NCI-H2196 treated with DMSO at 0.1 percent for 48 hours (cell line): ENCODE measurements around the gene DCC.

Experiments
- DNase-seq: peaks from one replicate; lab custom pipeline; 2025; ENCODE audit not compliant: unreplicated experiment; lab: John Stamatoyannopoulos, UW

The DCC gene

DNA sequence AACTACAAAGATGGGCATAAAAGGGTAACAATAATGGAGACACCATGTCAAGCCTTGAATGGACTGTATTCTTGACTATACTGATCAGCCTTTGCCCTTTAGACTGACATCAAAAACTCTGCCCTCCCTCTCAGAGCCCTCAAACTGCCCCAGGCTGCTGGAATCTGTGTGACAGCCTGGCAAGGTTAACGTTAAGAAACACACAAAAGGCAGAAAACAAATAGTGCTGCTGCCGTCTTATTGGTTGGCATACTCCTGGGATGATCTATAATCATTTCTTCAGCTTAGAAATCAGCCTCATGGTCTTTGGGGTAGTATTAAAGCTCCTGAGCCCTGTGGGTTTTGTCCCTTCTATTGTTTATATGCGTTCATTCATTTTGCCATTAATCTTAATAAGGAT, 338.0 kb downstream of the DCC start:
- no peak for DNase-seq

DNA sequence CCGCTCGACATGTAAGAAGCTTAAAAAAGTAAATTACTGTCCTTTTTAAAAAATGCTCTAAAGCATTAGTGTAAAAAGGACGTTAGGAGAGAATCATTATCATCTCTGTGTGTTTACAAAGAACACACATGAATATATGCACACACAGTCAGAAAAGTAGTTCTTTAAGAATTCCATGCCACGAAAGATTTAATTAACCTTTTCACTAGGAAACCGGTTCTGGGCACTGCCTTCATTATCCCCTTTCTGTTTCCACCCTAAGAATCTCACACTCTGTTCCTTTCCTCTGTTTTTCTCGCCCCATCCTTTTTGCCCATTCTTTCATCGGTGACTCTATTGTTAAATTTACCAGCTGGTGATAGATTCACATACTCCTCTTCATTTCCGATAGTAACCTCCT, 338.6 kb downstream of the DCC start:
- DNase-seq = no peak

DNA sequence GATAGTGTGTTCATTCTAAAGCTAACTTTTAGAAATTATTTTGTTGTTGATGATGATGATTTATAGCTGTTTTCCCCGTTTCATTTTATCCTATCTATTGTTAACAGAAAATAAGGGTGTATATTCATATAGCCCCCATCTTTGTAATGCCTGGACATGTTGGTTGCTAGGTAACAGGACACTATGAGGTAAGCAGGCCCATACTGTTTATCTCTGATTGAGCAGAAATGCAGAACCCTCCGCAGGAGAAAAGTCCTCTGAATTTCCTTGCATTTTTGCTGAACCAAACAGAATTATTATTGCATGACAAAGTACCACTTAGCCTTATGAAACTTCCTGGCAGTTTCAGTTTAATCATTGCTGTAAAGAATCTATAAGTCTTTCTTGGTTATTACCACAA, 339.4 kb downstream of the DCC start:
- no peak for DNase-seq

DNA sequence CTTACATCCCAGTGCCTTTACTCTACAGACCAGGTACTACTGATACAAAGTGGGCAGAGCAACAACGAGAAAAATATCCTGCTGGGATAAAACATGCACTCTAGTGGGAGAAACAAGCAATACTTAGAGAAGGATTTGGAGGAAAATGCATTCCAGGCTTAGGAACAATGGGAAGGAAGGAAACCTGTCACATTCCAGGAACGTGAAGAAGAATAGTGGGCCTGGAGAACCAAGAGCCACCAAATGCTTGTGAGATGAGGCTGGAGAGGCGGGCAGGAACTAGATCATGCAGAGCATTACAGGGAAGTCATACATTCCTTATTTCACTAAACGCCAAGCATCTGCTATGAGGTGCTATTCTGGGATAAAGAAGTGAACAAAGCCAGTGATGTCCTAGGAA, 342.3 kb downstream of the DCC start:
- DNase-seq = no peak

DNA sequence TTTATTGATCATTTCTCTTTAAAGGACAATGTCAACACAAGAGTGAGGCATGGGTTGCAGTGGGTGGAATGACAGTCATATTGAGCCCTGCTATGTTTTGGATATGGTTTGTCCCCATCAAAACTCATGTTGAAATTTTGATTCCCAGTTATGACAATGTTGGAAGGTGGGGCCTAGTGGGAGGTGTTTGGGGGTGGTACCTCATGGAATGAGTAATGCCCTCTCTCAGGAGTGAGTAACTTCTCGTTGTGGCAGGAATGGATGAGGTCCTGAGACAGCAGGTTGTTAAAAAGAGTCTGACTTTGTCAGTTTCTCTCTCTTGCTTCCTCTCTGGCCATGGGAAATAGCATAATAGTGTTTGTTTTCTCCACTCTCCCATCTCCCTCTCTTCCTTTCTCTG, 345.3 kb downstream of the DCC start:
- DNase-seq = no peak

DNA sequence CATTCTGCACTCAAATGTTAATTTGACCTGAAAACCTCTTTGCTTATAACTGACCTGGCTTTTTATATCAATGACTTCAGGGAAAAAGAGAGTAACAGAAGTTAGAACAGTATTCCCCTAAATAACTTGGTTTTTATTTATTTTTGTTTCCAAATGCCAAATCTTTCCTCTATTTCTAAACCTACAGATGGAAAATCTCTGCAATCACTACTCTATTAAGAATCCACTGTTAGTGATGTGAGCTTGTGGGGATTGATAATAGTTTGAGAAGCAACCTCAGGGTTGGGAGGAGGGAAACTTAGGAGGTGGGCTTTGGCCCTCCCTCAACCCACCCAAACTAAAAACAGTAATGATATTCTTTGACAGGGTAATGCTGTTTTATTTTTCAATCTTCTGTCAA, 351.8 kb downstream of the DCC start:
- DNase-seq = no peak

DNA sequence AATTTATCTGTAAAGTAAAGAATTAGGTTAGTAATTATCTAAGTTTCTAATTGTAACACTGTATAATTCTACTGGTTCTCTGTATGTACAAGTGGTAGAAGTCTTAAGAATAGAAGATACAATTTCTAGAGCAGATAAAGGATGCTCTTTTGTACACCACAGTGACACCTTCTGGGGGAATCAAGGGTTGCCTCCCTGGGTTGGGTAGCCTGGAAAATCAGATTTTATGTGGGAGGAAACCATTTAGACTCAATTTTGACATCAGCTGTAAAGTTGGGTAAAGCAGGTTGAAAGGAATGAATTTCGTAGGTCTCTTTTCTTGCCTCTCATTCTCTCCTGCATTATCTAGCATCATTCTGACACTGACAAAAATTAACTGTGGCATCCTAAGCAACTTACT, 354.8 kb downstream of the DCC start:
- DNase-seq = no peak

DNA sequence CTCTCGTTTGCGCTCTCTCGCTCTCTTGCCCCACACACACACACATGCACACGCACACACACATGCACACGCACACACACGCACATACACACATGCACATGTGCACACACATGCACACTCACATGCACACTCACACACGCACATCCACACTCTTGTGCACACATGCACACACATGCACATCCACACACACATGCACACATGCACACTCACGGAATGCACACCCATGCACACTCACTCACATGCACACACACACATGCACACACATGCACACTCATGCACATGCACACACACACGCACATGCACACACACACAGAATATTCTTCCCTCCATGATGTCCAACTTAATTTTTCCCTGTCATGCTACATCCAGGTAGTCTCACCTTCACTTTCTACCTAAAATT, 360.1 kb downstream of the DCC start:
- no peak for DNase-seq

DNA sequence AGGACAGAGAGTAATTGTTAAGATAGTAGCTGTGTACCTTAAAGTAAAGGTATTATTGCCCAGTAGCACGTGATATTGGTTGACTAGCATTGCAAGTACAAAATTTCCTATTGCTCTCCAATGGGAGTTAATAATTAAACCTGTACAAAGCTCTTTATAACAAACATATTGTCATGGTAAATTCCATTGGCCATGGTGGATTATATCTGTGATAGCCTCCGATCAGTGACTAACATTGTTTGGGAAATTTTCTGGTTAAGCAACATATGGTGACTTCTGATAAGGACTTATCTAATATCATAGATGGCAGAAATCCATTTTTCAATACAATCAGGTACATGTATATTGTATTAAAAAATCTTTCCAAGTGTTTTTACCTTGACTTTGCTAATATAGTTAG, 360.8 kb downstream of the DCC start:
- DNase-seq = no peak

DNA sequence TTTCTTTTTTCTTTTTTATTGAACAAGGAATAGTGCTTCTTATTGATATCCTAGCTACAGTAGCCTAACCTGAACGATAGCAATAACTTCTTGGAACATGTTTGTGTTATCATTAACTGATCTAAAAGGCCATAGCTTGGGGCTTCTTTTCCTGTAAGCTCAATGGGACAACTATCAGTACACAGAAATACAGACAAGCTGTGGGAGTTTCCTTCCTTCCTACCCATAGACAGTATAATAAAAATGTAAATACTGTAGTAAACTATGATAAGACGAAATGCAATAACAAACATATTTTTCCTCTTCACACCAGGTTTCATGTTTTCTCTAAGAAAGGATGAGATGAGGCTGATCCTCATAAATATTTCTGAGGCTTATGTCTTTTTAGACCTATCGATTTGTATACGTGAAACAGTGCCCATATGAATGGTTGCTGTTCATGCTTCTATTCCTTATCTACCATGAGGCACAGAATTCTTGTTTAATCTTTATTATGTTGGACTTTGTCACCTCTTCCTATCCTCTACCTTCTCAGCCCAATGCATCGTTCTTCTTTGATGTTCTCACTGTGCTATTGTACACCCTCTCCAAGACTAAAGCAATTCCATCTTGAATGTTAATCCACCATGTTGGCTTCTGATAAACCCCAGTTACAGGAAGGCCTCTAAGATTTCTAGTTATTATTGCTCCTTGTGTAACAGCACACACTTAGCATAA, 361.4 kb downstream of the DCC start:
- DNase-seq = no peak

DNA sequence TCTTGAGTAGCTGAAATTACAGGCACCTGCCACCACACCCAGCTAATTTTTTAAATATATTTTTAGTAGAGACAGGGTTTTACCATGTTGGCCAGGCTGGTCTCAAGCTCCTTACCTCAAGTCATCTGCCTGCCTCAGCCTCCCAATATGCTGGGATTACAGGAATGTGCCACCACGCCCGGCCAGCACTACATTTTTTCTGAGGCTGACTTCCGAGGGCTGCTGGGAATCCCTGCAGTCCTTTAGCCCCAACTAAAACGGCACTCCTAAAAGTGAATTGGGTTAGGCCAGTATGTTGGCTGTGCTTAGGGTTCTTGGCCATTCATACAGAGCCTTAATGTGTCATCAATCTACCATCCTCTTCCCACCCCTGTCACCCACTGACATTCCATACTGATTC, 375.4 kb downstream of the DCC start:
- no peak for DNase-seq

DNA sequence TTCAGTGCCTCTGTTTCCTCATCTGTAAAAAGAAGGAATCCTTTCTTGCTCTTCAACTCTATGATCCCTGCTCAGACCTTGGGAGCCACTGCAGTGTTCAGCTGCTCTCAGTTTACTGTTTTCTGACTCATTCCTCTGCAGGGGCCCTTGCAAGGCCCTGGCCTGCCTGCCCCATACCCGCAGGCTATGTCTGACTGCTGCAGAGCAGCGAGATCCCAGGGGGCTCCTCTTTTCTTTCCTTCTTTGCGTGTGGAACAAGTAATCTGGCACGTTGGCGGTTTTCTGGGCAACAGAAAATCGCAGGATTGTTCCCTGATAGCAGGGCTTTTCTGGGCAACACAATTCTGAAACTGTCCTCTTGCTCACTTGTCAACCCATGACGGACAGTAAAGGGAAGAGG, 376.0 kb downstream of the DCC start:
- no peak for DNase-seq

DNA sequence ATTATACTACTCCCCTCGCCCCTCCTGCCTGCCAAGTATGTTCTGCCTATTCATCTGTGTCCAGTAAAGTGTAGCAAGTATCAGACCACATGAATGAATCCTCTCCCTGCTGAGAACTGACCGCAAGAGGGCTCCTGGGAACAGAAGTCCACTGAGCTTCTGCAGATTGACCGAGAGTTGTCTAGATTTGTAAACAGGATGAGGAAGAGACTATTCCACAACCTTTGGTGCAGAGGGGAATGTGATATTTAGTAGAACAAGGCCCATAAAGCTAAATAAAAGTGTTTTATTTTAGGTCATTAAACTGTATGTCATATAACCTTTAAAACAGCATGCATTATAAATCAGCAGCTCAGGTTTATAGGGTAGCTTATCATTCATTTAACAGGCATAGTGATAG, 377.0 kb downstream of the DCC start:
- DNase-seq = no peak

DNA sequence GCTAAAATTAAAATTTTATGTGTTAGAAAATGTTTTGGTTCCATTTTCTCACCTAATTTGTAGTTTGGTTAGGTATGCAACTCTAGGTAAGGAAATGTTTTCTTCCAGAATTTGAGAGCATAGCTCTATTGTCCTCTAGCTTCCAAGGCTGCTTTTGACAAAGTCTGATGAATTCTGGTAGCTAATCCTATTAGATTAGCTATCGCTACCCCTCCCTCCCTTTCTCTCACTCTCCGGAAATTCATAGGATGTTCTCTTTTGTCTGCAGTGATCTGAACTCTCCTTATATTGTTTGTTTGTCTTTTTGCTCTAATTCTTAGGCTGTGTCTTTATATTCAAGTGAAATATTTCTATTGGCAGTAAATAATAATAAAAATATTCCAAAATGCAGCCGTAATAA, 382.9 kb downstream of the DCC start:
- no peak for DNase-seq

DNA sequence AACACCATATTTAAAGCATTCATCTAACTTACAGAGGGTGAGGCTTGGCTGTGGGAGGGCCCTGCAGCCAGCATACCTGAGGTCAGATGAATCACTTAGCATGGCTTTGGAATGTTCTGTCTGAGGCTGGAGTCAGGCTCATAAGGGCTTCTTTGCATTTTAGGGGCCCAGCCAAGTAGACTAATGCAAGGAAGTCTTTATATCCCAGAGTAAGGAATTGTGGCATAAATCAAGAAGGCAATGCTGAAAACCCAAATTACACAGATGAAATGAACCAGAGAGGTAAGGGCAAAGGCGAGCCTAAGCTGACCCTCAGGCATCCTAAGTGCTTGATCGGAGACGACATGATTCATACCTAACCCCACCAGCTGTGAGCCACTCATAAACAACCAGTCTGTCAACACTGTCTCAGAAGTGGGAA, 383.6 kb downstream of the DCC start:
- DNase-seq = no peak

DNA sequence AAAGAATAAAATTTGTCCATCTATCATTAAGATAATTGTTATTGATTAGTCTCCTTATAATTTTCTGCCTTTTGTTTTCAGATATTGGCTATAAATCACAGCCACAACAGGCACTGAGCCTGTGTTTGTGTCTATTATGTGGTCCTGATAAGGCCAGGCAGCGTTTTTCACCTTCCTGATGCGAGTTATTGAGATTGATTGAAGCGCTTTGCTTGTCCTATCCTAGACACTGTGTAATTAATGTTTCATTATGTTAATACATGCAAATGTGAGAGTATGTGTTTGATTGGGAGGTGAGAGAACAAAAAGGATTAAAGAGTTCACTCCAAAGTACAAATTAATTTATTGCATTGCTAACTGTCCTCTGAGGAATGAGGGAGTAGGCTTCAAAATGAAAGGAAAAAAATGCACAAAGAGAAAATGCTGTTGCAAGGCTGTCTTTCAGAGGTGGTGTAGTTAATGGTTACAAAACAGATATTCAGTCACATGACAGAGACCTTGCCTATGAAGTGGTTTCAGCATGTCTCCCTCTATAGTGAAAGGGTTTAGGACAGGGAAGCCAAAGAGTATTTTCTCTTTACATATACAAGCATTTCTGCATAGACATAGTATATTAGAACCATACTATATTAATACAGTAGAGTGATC, 391.1 kb downstream of the DCC start:
- DNase-seq = no peak

DNA sequence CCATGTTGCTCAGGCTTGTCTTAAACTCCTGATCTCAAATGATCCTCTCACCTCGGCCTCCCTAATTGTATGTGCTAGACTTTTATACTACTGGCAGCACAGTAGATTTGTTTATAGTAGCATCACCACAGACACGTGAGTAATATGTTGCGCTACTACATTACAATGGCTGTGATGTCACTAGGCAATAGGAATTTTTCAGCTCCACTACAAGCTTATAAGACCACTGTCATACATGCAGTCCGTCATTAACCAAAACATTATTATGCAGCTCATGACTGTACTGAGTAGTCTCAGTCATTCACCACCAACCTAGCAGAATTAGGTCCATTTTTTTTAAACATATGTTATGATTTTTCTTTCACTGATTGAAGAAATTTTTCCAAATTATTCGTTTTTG, 398.9 kb downstream of the DCC start:
- no peak for DNase-seq

DNA sequence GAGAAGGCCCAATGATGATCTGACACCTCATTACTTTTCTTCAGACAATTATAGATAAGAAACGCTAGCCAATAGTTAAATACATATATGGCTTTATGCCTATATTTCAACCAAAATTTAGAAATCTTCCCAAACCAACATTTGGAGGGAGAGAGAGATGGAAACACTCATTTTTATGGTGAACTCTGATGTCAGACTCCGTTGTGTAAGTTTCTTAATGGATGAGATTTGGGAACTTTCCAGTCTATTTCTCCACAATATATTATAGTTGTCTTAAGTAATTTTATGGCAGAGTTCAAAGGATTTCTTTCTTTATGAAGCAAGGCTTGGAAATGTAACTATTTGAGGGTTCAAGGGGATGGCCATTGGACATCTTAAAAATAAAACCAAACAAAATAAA, 407.0 kb downstream of the DCC start:
- no peak for DNase-seq

DNA sequence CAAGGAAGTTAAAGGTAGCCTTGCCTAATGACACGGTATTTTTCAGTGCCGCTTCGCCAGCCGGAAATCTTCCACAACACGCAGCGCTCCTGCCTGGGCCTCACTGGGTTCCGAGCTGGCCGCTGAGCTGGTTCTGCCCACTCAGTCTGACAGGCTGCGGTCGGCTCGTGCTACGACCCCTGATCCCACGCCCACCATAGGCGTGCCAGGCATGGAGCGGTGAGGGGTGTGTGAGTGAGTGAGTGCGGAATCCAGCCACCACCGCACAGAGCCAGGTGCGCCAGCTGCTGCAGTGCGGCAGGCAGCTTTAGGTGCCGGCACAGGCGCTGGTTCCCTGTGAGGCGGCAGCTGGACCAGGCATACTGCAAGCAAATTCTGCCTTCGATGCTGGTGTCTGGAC, 407.9 kb downstream of the DCC start:
- DNase-seq = no peak

DNA sequence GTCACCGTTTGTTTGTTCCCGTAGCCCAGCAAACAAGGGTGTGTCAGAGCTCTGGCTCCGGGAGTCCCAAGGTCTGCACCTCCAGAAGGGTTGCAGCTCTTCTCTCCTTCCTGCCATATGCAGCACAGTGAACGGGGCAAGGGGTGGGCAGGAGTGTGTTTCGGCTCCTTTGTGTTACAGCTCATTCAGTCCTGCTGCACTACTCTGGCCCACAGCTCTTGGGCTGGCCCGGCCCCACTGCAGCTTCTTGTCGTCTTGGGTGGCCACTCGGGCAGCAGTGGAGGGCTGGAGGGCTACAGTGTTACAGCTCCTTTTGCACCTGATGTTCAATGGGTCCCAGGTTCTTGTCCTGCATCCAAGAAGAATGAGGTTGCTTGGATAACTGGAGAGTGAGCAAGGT, 408.3 kb downstream of the DCC start:
- no peak for DNase-seq

DNA sequence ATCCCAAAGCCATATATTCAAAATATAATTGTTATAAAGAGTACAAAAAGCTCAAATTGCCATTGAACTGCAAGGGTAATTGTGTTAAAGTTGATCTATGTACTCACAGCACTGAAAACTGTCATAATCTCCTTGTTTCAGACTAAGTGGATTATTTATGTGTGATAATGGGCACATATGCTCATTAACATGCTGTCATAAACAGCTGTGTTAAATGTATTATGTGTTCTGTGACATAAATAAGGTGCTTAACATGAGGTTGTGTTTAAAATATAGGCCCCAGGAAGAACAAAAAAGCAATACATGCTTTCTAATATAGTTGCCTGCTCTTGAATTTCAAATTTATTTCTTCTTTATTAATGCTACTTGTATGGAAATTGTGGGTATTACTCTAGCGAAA, 409.5 kb downstream of the DCC start:
- DNase-seq = no peak

DNA sequence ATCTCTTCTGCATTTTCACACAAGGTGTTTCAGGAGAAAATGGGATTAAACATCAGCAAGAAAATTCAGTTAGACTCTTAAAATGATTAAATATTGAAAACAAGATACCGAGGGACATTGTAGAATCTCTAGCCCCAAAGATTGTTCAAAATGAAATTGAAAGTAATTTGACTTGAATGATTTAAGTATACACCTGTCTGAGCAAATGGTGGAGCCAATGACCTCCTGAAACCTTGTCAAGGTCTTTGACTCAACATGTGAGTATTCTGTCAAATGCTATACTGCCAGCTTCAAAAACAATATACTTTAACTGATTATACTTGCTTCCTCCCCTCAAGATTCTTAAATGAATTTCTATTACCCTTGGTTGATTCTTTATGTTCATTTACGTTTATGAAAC, 411.0 kb downstream of the DCC start:
- no peak for DNase-seq

DNA sequence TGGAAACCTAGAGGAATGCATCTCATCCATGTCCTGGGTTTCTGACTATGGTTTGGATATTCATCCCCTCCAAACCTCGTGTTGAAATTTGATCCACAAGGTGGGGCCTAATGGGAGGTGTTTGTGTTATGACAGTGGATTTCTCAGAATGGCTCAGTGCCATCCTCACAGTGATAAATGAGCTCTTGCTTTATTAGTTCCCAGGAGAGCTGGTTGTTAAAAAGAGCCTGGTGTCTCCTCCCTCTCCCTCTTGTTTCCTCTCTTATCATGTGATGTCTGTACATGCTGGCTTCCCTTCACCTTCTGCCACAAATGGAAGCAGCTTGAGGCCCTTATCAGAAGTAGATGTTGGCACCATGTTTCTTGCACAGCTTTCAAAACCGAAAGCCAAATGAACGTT, 424.3 kb downstream of the DCC start:
- DNase-seq = no peak
